Measurements from ENCODE around the gene JAM2.

The JAM2 gene

GRCh38 chr21:25643486-25643885 lies 4.4 kb downstream of the JAM2 start:
- in situ Hi-C loops (cut with MboI; ENCODE audit: low pct_unique_long_range_greater_than_20kb, low sequenced_read_pairs, unreplicated experiment): no loop called here
- DNase-seq (ENCODE audit: low spot score): no peak
- TF ChIP-seq CTCF (IDR thresholded peaks at IDR 0.05; ENCODE audit: extremely low read depth, insufficient read depth, missing control alignments): no peak

- in situ Hi-C loops (cut with MboI; ENCODE audit: low pct_unique_long_range_greater_than_20kb, low sequenced_read_pairs, unreplicated experiment): no loop called here
- no peak for TF ChIP-seq CTCF (IDR thresholded peaks at IDR 0.05; ENCODE audit: extremely low read depth, insufficient read depth, missing control alignments)
- no peak for DNase-seq (ENCODE audit: low spot score)
These were observed 7.4 kb downstream of the JAM2 start for GRCh38 chr21:25646474-25646873.

- no peak for DNase-seq (ENCODE audit: low spot score)
- in situ Hi-C loops (cut with MboI; ENCODE audit: low pct_unique_long_range_greater_than_20kb, low sequenced_read_pairs, unreplicated experiment): no loop called here
- TF ChIP-seq CTCF (IDR thresholded peaks at IDR 0.05; ENCODE audit: extremely low read depth, insufficient read depth, missing control alignments): no peak
These were observed 8.6 kb downstream of the JAM2 start for GRCh38 chr21:25647647-25648046.

- no peak for DNase-seq (ENCODE audit: low spot score)
- in situ Hi-C loops (cut with MboI; ENCODE audit: low pct_unique_long_range_greater_than_20kb, low sequenced_read_pairs, unreplicated experiment): no loop called here
- no peak for TF ChIP-seq CTCF (IDR thresholded peaks at IDR 0.05; ENCODE audit: extremely low read depth, insufficient read depth, missing control alignments)
These were observed 10.1 kb downstream of the JAM2 start for GRCh38 chr21:25649146-25649545.

- in situ Hi-C loops (cut with MboI; ENCODE audit: low pct_unique_long_range_greater_than_20kb, low sequenced_read_pairs, unreplicated experiment): no loop called here
- no peak for DNase-seq (ENCODE audit: low spot score)
- no peak for TF ChIP-seq CTCF (IDR thresholded peaks at IDR 0.05; ENCODE audit: extremely low read depth, insufficient read depth, missing control alignments)
These were observed 17.4 kb downstream of the JAM2 start for GRCh38 chr21:25656412-25656811.

- TF ChIP-seq CTCF (IDR thresholded peaks at IDR 0.05; ENCODE audit: extremely low read depth, insufficient read depth, missing control alignments): no peak
- in situ Hi-C loops (cut with MboI; ENCODE audit: low pct_unique_long_range_greater_than_20kb, low sequenced_read_pairs, unreplicated experiment): no loop called here
- DNase-seq (ENCODE audit: low spot score): no peak
These were observed 18.1 kb downstream of the JAM2 start for GRCh38 chr21:25657140-25657539.

- no peak for DNase-seq (ENCODE audit: low spot score)
- TF ChIP-seq CTCF (IDR thresholded peaks at IDR 0.05; ENCODE audit: extremely low read depth, insufficient read depth, missing control alignments): no peak
- in situ Hi-C loops (cut with MboI; ENCODE audit: low pct_unique_long_range_greater_than_20kb, low sequenced_read_pairs, unreplicated experiment): no loop called here
These were observed 19.5 kb downstream of the JAM2 start for GRCh38 chr21:25658427-25659035.

All from GM13977 (cell line).